PC-9 (cell line): ENCODE measurements around the gene SRGAP1. TPM values are rescaled to one million over a fixed set of nuclear protein-coding genes. Genes with fewer than 3 reads are reported as not detected.

Source experiments
- BruUV-seq: library from RNA; stranded (reverse); fragments of 400-500 nt; replicated peaks from 2 replicates; lab custom pipeline; 2021; lab: Mats Ljungman, UMichigan
- CTCF ChIA-PET: fragments of 300-600 bp; sonication (Branson Sonifier 250); formaldehyde crosslinking; loops from one replicate; lab custom pipeline; 2022; ENCODE audit warnings: antibody characterized with exemption; lab: Charles Lee
- POLR2A ChIA-PET: fragments of 300-600 bp; sonication (Branson Sonifier 250); formaldehyde crosslinking; loops from one replicate; lab custom pipeline; 2022; ENCODE audit warnings: antibody characterized with exemption; ENCODE audit not compliant: unreplicated experiment; lab: Charles Lee
- DNase-seq, 2 experiments: peaks; one replicate each; pipeline versions ENCODE4 v3.0.0 to v3.0.0-alpha.2; 2015 to 2022; ENCODE audit warnings: mixed read lengths in 1 of 2
- H2AFZ ChIP-seq: fragments of 200-600 bp; sonication (generic); 2 replicates; pipeline ENCODE4 v1.8.1; 2017; ENCODE audit warnings: antibody characterized with exemption
- H3F3A ChIP-seq: fragments of 200-600 bp; sonication (generic); 2 replicates; pipeline ENCODE4 v1.8.1; 2017; ENCODE audit warnings: antibody characterized with exemption, mild to moderate bottlenecking, low read depth; ENCODE audit not compliant: insufficient read depth
- H3K27ac ChIP-seq: fragments of 200-600 bp; sonication (generic); 2 replicates; pipeline ENCODE4 v1.6.1; 2016; ENCODE audit warnings: mixed run types
- H3K27me3 ChIP-seq: fragments of 200-600 bp; sonication (generic); 2 replicates; pipeline ENCODE4 v1.6.1; 2016; ENCODE audit warnings: low read depth, mixed run types; ENCODE audit not compliant: insufficient read depth
- H3K36me3 ChIP-seq: fragments of 200-600 bp; sonication (generic); 2 replicates; pipeline ENCODE4 v1.6.1; 2016; ENCODE audit warnings: low read depth, mixed run types
- H3K4me1 ChIP-seq: fragments of 200-600 bp; sonication (generic); replicated peaks from 2 replicates; pipeline ENCODE4 v1.6.1; 2016; ENCODE audit warnings: mixed run types; ENCODE audit not compliant: insufficient read depth
- H3K4me2 ChIP-seq: fragments of 200-600 bp; sonication (generic); 2 replicates; pipeline ENCODE4 v1.6.1; 2017; ENCODE audit warnings: mixed run types
- H3K4me3 ChIP-seq: fragments of 200-600 bp; sonication (generic); 2 replicates; pipeline ENCODE4 v1.6.1; 2016; ENCODE audit warnings: mixed run types
- H3K79me2 ChIP-seq: fragments of 200-600 bp; sonication (generic); 2 replicates; pipeline ENCODE4 v1.6.1; 2017; ENCODE audit warnings: low read depth, mixed run types
- H3K9me2 ChIP-seq: fragments of 200-600 bp; sonication (generic); 2 replicates; pipeline ENCODE4 v1.8.1; 2017; ENCODE audit warnings: mild to moderate bottlenecking; ENCODE audit not compliant: insufficient read depth
- H3K9me3 ChIP-seq: fragments of 200-600 bp; sonication (generic); 2 replicates; pipeline ENCODE4 v1.8.1; 2016; ENCODE audit warnings: low read depth; ENCODE audit not compliant: insufficient read depth
- H4K20me1 ChIP-seq: fragments of 200-600 bp; sonication (generic); 2 replicates; pipeline ENCODE4 v1.8.1; 2017; ENCODE audit not compliant: insufficient read depth
- EZH2 ChIP-seq: fragments of 200-600 bp; sonication (generic); IDR thresholded peaks from 2 replicates; pipeline ENCODE4 v1.8.0; 2017; ENCODE audit warnings: antibody characterized with exemption, low read depth
- intact Hi-C: fragments of 100-400 bp; cut with micrococcal nuclease; formaldehyde crosslinking; loops from one replicate; pipeline ENCODE4 v1.10.0; 2022; ENCODE audit not compliant: unreplicated experiment
- total RNA-seq: library from RNA; stranded (reverse); gene quantifications from 2 replicates; pipeline ENCODE4 v1.2.3, GENCODE V29; 2021
- TF ChIP-seq, protein P1 (sequence below): fragments of 200-600 bp; sonication (generic); conservative IDR thresholded peaks from 2 replicates; pipeline ENCODE4 v1.6.1; 2017; ENCODE audit warnings: mixed run types, antibody characterized with exemption, mild to moderate bottlenecking, moderate library complexity

Gene SRGAP1
- total RNA-seq, 1 experiment from 2014 or later, result 24.5 TPM

DNA sequence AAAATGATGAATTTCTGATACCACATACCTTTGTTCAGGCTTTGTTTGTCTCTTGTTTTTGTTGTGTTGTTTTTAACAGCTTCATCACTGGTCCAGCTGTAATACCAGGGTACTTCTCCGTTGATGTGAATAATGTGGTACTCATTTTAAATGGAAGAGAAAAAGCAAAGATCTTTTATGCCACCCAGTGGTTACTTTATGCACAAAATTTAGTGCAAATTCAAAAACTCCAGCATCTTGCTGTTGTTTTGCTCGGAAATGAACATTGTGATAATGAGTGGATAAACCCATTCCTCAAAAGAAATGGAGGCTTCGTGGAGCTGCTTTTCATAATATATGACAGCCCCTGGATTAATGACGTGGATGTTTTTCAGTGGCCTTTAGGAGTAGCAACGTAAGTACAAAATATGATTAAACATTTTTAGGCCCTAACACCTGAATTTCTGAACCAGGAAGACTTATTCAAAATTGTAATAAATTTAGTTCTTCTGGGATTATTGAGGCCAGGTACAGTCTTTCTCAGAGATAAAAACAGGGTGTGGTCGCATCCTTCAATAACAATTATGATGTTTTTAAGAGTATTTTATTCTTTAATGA lies 42.4 kb upstream of the SRGAP1 start:
- H3K36me3 ChIP-seq, result no peaks in the 10 kb centered on the region
- no peaks in the 10 kb centered on the region for H3K79me2 ChIP-seq
- H3K4me3 ChIP-seq, result no peak overlapping the region
- no peak overlapping the region for H2AFZ ChIP-seq
- peaks cover 11% of the 10 kb centered on the region; the same call in 1 of the 2 replicates for H3F3A ChIP-seq
- no peaks in the 10 kb centered on the region for H4K20me1 ChIP-seq
- no peak overlapping the region for H3K27ac ChIP-seq
- peaks cover 22% of the 10 kb centered on the region for H3K4me1 ChIP-seq
- H3K9me2 ChIP-seq, result no peaks in the 10 kb centered on the region
- no peaks in the 10 kb centered on the region for H3K27me3 ChIP-seq
- intact Hi-C loops, result loop anchor here (1.0 to 5.0 kb wide), 3 partner anchors 130 to 699 kb away; no protein-coding TSS in a partner anchor
- H3K9me3 ChIP-seq, result no peaks in the 10 kb centered on the region
- no peak for TF ChIP-seq EZH2
- TF ChIP-seq, protein P1, sequence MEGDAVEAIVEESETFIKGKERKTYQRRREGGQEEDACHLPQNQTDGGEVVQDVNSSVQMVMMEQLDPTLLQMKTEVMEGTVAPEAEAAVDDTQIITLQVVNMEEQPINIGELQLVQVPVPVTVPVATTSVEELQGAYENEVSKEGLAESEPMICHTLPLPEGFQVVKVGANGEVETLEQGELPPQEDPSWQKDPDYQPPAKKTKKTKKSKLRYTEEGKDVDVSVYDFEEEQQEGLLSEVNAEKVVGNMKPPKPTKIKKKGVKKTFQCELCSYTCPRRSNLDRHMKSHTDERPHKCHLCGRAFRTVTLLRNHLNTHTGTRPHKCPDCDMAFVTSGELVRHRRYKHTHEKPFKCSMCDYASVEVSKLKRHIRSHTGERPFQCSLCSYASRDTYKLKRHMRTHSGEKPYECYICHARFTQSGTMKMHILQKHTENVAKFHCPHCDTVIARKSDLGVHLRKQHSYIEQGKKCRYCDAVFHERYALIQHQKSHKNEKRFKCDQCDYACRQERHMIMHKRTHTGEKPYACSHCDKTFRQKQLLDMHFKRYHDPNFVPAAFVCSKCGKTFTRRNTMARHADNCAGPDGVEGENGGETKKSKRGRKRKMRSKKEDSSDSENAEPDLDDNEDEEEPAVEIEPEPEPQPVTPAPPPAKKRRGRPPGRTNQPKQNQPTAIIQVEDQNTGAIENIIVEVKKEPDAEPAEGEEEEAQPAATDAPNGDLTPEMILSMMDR, result peak; percentile 80
- no TSS peak for BruUV-seq
- ChIA-PET POLR2A (no interaction called here), CTCF (no interaction called here)
- H3K4me2 ChIP-seq, result no peak overlapping the region
- DNase-seq, result no peak

DNA sequence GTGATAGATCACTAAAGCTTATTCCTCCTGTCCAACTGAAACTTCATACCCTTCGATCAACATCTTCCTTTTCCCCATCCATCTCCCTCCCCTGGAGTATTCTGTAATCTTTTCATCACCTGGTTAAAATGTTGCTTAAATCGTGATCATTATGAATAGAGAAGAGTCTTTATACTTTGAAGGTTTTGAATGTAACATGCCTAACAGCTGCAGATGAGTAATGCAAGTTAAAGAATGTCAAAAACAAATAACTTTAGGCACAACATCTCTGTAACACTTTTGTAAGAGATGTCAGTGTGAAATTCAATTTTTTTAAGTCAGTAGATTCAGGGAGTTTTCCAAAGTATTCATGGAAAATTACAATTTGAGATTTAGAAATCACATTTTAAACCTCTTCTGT lies 39.8 kb upstream of the SRGAP1 start:
- Histone ChIP-seq H3K27me3 (no peaks in the 10 kb centered on the region), H3K4me2 (no peak overlapping the region), H3K4me1 (peaks cover 22% of the 10 kb centered on the region), H3K36me3 (0 out of 2 replicates have a peak, but pooled peaks cover 4% of the 10 kb centered on the region), H2AFZ (no peak overlapping the region), H3K4me3 (no peak overlapping the region), H3K27ac (no peak overlapping the region), H3K79me2 (no peaks in the 10 kb centered on the region), H3F3A (peaks cover 11% of the 10 kb centered on the region; the same call in 1 of the 2 replicates), H3K9me3 (no peaks in the 10 kb centered on the region), H4K20me1 (no peaks in the 10 kb centered on the region), H3K9me2 (no peaks in the 10 kb centered on the region)
- POLR2A ChIA-PET, result no interaction called here
- no peak for DNase-seq
- BruUV-seq, result no TSS peak
- CTCF ChIA-PET, result no interaction called here
- intact Hi-C loops, result loop anchor here (5.0 kb wide), 2 partner anchors 132 to 487 kb away; no protein-coding TSS in a partner anchor
- no peak for TF ChIP-seq EZH2
- TF ChIP-seq, protein P1, result no peak

DNA sequence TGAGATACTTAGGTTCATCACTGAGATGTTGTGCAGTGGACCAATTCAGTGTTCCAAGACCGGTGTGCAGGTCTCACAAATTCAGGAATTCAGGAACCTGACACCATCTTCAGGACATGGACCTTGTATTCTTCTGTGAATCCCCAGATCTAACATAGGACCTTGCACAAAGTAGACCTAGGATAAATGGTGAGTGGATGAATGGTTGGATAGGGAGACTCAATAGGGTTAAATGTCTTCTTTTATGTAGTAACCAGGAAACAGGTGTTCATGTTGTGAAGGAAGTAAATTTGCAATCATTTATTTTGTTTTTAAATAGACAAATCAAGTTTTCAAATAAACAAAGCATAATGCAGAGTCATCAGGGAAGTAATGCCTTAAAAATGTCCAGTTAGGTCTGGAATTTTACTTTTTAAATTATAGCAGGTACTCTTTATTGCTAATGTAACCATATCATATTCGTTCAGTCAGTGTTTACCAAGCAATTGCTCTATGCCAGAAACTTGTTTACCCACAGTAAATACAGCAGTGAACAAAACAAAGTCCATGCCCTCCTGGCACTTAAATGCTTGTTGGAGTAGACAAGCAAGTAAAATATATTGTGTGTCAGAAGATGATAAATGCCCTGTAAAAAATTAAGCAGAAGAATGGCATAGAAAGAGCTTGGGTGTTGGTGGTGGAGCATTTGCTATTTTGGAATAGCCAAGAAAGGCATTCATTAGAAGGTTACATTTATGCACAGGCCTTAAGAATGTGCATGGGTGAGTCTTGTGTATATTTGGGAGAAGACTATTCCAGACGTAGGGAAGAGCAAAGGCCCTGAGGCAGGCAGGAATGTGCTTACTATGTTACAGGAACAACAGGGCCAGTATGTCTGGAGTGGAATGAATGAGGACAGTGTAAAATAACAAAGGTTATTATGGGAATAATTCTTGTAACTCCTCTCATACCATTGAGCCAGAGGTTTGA lies 38.5 kb upstream of the SRGAP1 start:
- H3K36me3 ChIP-seq, result 0 out of 2 replicates have a peak, but pooled peaks cover 4% of the 10 kb centered on the region
- CTCF ChIA-PET, result no interaction called here
- no peaks in the 10 kb centered on the region for H3K9me3 ChIP-seq
- no peak overlapping the region for H2AFZ ChIP-seq
- H3K4me2 ChIP-seq, result peak overlapping the region; percentile 4; the same call in 1 of the 2 replicates
- peak in 1 of 2 experiments; percentile 86 for DNase-seq
- no peaks in the 10 kb centered on the region for H4K20me1 ChIP-seq
- H3F3A ChIP-seq, result peaks cover 11% of the 10 kb centered on the region; the same call in 1 of the 2 replicates
- intact Hi-C loops, result no loop called here
- H3K4me1 ChIP-seq, result peaks cover 22% of the 10 kb centered on the region
- no TSS peak for BruUV-seq
- H3K79me2 ChIP-seq, result no peaks in the 10 kb centered on the region
- TF ChIP-seq EZH2, result no peak
- TF ChIP-seq, protein P1, result no peak
- no peaks in the 10 kb centered on the region for H3K27me3 ChIP-seq
- POLR2A ChIA-PET, result no interaction called here
- H3K4me3 ChIP-seq, result no peak overlapping the region
- no peaks in the 10 kb centered on the region for H3K9me2 ChIP-seq
- H3K27ac ChIP-seq, result peak overlapping the region; percentile 48
